A204.1 (cell line): Measurements from ENCODE around the gene RALGAPA1.
"Not testable (repeated sequence)": the region's sequence is repeated elsewhere in the genome, so short reads cannot be mapped to it uniquely, and the experiment has no call there.

Experiments used
- FAIRE-seq: peaks from 2 replicates; lab custom pipeline; 2012; peaks lifted over from hg19 to GRCh38; lab: Jason Lieb, UNC

RALGAPA1 gene

DNA sequence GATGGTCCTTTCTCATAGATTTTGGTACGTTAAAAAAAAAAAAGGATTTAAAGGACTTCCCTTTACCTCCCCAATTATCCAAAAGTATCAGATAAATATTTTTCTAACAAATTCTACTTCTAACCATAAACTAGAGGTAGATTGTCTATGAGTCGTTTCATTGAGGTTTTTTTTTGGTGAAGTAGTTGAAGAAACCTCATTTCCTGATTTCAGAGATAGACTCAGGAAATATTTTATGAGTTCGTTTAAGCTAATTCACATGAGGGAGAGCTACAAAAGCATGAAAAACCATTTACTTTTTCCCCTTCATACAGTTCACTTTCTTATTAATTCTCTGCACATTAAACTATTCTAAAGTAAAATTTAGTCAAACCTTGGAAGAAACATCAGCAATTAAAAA, 112.5 kb downstream of the RALGAPA1 start:
- peak; percentile 6 for FAIRE-seq

- FAIRE-seq, result no peak
Observed at GRCh38 chr14:35696119-35696518, 113.0 kb downstream of the RALGAPA1 start.

- FAIRE-seq, result no peak
Observed at GRCh38 chr14:35695647-35696046, 113.4 kb downstream of the RALGAPA1 start.

DNA sequence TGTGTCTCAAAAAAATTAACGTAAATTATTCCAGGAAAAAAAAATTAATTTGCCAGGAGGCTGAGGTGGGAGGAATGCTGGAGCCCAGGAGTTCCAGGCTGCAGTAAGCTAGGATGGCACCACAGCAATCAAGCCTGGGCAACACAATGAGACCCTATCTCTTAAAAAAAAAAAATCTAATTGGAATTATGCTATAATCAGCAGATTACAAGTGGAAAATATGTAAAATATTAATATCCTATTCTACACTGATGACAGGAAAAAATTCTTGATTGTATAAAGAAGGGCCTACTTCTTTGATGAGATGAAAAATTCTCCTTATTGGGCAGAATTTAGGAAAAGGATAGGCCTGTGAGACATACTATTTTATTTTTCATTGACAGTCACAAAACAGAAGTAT, 114.0 kb downstream of the RALGAPA1 start:
- no peak for FAIRE-seq

DNA sequence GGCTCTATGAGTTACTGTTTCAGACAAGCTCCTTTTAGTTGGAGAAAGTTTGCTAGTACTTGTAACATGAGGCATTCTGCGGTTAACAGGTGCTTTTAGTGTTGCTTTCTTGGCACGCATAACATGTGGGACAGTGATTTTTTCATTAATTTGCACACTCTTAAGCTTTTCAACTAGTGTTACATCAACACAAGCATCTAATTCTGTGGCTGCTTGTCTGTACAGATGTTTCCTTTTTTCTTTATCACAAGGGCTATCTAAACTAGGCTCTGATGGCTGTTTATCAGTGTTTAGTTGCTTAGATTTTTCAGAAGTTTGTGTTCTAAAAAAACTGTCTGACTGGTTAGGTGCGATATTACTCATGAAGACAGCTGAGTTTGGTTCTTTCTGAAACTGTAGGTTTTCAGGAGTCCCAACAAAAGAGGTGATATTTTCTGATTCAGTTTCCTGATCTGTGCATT, 120.1 kb downstream of the RALGAPA1 start:
- FAIRE-seq, result no peak

DNA sequence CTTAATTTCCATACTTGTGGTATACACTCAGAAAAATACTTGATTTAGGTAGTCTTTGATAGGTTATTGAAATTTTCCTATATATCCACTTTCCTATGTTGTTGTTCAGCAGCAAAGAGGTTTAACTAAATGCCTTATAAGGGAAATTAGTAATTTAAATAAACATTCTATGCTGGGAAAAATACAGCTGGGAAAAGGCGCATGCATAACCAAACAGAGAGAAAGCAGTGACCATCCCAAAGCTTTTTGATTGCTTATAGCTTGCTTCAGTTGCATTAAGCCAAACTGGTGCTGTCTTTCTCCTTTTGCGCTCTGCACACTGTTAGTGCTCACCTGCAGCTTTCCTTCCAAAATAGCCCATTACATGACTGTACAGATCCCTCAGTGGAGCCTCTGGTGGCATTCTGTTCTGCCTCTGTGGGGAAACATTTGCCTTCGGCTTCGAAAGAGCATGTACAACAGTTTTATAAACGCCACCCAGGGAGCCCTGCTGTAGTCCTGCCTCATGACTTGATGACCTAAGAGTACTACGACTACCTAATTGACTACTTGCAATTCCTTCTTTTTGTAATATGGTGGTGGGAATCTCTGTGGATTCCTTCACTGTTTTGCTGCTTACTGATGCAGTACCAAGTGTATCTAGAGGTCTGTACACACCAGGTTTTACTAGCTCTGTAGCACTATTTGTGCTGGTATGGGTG, 120.8 kb downstream of the RALGAPA1 start:
- FAIRE-seq, result no peak

DNA sequence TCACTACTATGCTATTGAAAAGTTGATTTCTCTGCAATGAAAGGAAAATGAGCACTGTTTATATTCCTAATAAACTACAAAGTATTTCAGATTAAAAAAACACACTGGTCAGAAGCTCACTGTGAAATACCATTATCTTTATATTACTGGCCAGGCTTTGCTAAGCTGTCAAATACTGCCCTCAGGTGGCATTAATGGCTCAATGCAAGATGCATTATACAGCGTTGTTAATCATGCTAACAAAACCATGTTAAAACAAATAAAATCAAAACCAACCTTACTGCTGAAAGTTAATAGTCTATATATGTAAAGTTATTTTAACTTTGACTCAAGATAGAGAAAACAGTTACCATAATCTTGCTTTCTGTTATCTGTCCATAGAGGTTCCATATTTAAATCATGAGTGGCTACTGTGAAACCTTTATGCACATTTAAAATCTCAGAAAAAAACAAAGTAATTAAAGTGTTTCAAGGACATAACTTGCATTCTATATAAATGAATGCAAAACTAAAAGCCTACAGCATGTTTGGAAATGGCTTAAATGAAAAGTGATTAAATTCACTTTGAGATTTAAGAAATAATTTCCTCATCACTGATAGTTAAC, 121.7 kb downstream of the RALGAPA1 start:
- peak; percentile 98 for FAIRE-seq

DNA sequence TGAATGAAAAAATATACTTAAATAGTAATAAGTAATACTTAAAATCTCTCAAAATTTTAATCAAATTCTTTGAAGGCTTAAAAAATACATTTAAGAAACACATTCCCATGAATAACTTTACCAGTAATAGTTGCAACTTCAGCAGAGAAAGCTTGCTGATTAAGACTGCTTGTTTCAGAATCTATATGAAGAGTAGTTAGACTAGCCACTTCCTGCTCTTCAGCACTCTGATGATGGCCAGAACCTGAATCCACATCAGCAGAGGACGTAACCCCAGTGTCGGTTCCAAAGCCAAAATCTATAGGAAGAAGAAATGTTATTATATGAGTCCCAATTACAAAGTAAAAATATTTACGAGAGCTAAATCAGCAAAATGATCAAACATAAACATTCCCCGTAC, 125.4 kb downstream of the RALGAPA1 start:
- not testable (repeated sequence) for FAIRE-seq

DNA sequence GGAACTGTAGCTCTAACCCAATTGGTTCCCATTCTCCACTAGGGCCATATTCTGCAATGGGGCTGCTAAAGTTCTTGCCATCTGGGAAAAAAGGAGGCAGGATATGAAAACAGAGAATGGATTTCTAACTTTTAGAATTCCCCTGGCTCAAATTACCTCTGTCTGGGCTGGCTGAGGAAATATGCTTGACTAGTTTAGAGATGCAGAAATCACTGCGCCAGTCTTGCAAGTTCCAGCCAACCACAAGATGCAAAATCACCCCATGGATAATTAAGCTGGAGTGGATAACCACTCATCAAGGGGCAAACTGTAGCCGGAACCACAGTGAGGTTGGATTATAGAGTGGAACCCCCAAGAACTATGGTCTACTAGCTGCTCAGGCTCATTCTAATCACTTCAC, 126.3 kb downstream of the RALGAPA1 start:
- FAIRE-seq, result no peak

GRCh38 chr14:35678403-35679028, 130.6 kb downstream of the RALGAPA1 start:
- no peak for FAIRE-seq

GRCh38 chr14:35669782-35670181, 139.3 kb downstream of the RALGAPA1 start:
- no peak for FAIRE-seq

DNA sequence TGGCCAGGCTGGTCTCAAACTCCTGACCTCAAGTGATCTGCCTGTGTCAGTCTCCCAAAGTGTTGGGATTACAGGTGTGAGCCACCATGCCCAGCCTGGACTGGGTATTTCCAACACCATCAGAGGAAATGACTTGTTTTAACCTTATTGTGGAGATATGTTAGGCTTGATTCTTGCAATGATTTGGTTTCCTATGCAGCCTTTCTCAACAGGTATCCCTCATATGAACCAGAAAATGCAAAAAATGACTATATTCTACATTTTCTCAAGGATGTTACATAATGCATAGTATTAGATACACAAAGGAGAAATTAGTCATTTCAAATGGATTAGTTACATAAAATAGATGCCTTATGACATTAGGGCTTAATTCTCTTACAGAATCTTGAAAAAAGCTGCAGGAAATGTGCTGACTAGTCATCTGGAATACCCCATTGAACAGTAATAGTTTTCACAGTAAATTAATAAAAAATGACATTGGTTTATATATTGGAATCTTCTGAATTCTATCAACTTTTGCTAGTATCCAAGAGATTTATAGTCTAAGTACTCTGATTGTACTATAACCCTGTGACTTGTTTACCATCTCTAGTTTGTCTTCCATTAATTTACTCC, 142.6 kb downstream of the RALGAPA1 start:
- FAIRE-seq, result no peak

- no peak for FAIRE-seq
Observed at GRCh38 chr14:35661875-35662274, 147.2 kb downstream of the RALGAPA1 start.

DNA sequence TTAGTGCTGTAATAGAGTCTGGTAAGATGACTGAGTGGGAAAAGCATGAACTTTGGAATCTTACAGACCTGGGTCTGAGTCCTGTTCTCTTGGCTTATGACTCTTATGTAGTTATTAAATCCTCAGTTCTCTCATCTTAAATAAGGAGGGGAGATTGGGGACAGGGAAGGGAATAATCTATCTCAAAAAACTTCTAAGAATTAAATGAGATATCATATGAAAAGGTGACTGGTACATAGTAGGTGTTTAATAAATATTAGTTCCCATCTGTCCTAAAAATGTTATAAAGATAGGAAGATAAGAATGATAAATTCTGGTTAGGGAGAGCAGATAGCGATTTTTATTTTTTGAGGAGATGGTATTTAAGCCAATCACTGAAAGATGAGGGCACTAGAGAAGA, 156.1 kb downstream of the RALGAPA1 start:
- no peak for FAIRE-seq

- FAIRE-seq, result no peak
Observed at GRCh38 chr14:35643513-35643912, 165.6 kb downstream of the RALGAPA1 start.

GRCh38 chr14:35637851-35638250, 171.2 kb downstream of the RALGAPA1 start:
- FAIRE-seq, result no peak

- no peak for FAIRE-seq
Observed at GRCh38 chr14:35637269-35637668, 171.8 kb downstream of the RALGAPA1 start.

GRCh38 chr14:35632676-35633075, 176.4 kb downstream of the RALGAPA1 start:
- no peak for FAIRE-seq

- FAIRE-seq, result no peak
Observed at GRCh38 chr14:35632271-35632670, 176.8 kb downstream of the RALGAPA1 start.

- FAIRE-seq, result peak; percentile 65
Observed at GRCh38 chr14:35631071-35631805, 177.9 kb downstream of the RALGAPA1 start.

DNA sequence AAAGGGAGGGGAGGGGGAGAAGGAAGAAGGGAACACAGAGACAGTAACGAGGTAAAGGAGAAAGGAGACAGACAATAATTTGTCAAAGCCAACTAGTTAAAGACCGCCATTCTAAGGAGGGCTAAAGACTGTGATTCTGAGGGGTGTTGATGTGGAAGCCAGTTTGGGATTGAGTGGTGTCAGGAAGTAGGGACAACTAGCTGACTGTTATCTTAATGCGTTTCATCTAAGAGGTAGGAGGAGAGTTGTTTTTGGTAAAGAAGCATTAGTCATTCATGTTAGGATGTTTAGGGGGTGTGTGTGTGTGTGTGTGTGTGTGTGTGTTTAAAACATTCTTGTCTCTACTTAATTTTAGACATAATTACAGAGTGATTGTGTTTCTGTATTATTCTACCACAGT, 180.1 kb downstream of the RALGAPA1 start:
- no peak for FAIRE-seq

DNA sequence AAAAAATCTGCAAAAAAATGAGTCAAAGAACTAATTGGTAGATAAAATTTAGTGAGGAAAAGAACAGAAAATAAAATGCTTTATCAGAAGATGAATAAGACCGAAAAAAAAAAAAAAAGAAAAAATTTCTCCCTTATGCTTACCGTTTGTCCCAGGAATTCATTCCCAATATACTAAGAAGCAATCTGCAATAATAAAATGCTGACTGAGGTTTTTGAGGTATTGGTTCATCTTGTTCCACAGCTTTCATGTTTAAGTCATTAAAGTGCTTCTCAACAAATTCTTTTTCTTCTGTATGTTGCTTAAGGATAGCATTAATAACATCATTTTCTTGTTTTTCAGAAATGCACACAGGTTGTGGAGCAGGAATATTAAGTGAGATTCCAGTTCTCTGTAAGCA, 182.1 kb downstream of the RALGAPA1 start:
- not testable (repeated sequence) for FAIRE-seq
